ENCODE measurements around the gene NPIPB13.
"Not testable (repeated sequence)": the region's sequence is repeated elsewhere in the genome, so short reads cannot be mapped to it uniquely, and the experiment has no call there.

Gene NPIPB13

GRCh38 chr16:30248379-30248778, at the start of gene NPIPB13:
TSS of gene NPIPB13 (minus strand) at chr16:30248479. CDS start at chr16:30245573, 2,906 bp downstream.
- not testable (repeated sequence) for DNase-seq

GRCh38 chr16:30282357-30282756, 34.1 kb upstream of the NPIPB13 start:
- DNase-seq: not testable (repeated sequence)

- DNase-seq: not testable (repeated sequence)
Measured at GRCh38 chr16:30278523-30278922, 30.2 kb upstream of the NPIPB13 start.

GRCh38 chr16:30217082-30217481, 31.2 kb downstream of the NPIPB13 start:
- DNase-seq: not testable (repeated sequence)

- DNase-seq: not testable (repeated sequence)
Measured at GRCh38 chr16:30211414-30211813, 36.9 kb downstream of the NPIPB13 start.

- DNase-seq: not testable (repeated sequence)
Measured at GRCh38 chr16:30209032-30209431, 39.2 kb downstream of the NPIPB13 start.

- DNase-seq: not testable (repeated sequence)
Measured at GRCh38 chr16:30207063-30207704, 41.1 kb downstream of the NPIPB13 start.

GRCh38 chr16:30206252-30206651, 42.0 kb downstream of the NPIPB13 start:
- DNase-seq: not testable (repeated sequence)

GRCh38 chr16:30205541-30206236, 42.6 kb downstream of the NPIPB13 start:
- not testable (repeated sequence) for DNase-seq

GRCh38 chr16:30199608-30200343, 48.5 kb downstream of the NPIPB13 start:
- not testable (repeated sequence) for DNase-seq

GRCh38 chr16:30199049-30199448, 49.2 kb downstream of the NPIPB13 start, which contains the start of gene SULT1A3:
TSS of gene SULT1A3 (plus strand) at chr16:30199255. CDS start at chr16:30200729, 1,474 bp downstream.
- not testable (repeated sequence) for DNase-seq
